NCI-H1930 (cell line): ENCODE measurements around the gene SMAD3.
"Not testable (repeated sequence)": the region's sequence is repeated elsewhere in the genome, so short reads cannot be mapped to it uniquely, and the experiment has no call there.

Experiments used
- DNase-seq, 2 experiments: peaks; one replicate each; lab custom pipeline; 2025; lab: John Stamatoyannopoulos, UW

SMAD3 gene

GRCh38 chr15:67142092-67142766 is 76.8 kb downstream of the SMAD3 start:
- no peak for DNase-seq

GRCh38 chr15:67142767-67143100 is 77.3 kb downstream of the SMAD3 start:
- no peak for DNase-seq

- no peak for DNase-seq
Measured at GRCh38 chr15:67143646-67144045, 78.2 kb downstream of the SMAD3 start.

- DNase-seq = no peak
Measured at GRCh38 chr15:67144609-67145311, 79.4 kb downstream of the SMAD3 start.

GRCh38 chr15:67145312-67145610 is 79.9 kb downstream of the SMAD3 start:
- DNase-seq = no peak

GRCh38 chr15:67145710-67146109 is 80.3 kb downstream of the SMAD3 start:
- no peak for DNase-seq

- no peak for DNase-seq
Measured at GRCh38 chr15:67146234-67146633, 80.8 kb downstream of the SMAD3 start.

- DNase-seq = no peak
Measured at GRCh38 chr15:67146875-67147381, 81.5 kb downstream of the SMAD3 start.

GRCh38 chr15:67147396-67147949 is 82.1 kb downstream of the SMAD3 start:
- DNase-seq = no peak

- DNase-seq = no peak
Measured at GRCh38 chr15:67148196-67148701, 82.8 kb downstream of the SMAD3 start.

GRCh38 chr15:67149068-67149772 is 83.8 kb downstream of the SMAD3 start:
- DNase-seq = no peak

- DNase-seq = no peak
Measured at GRCh38 chr15:67149773-67150022, 84.3 kb downstream of the SMAD3 start.

GRCh38 chr15:67150023-67150860 is 84.8 kb downstream of the SMAD3 start:
- no peak for DNase-seq

GRCh38 chr15:67152429-67152828 is 87.0 kb downstream of the SMAD3 start:
- no peak for DNase-seq

GRCh38 chr15:67153044-67153443 is 87.6 kb downstream of the SMAD3 start:
- not testable (repeated sequence) for DNase-seq

- no peak for DNase-seq
Measured at GRCh38 chr15:67154249-67154648, 88.8 kb downstream of the SMAD3 start.

- DNase-seq = no peak
Measured at GRCh38 chr15:67156426-67156825, 91.0 kb downstream of the SMAD3 start.

- DNase-seq = no peak
Measured at GRCh38 chr15:67156834-67157233, 91.4 kb downstream of the SMAD3 start.

- no peak for DNase-seq
Measured at GRCh38 chr15:67157521-67158252, 92.3 kb downstream of the SMAD3 start.

GRCh38 chr15:67158367-67158766 is 93.0 kb downstream of the SMAD3 start:
- no peak for DNase-seq

GRCh38 chr15:67161412-67161811 is 96.0 kb downstream of the SMAD3 start:
- no peak for DNase-seq
